Measurements from ENCODE around the gene SNAP23. TPM values are rescaled to one million over a fixed set of nuclear protein-coding genes. Genes with fewer than 3 reads are reported as not detected.

SNAP23 gene
- 16.5 to 55.9 TPM (median 18.4 TPM) in 5 replicates for total RNA-seq (2022; extraction: Qiagen RNA extraction; ENCODE audit: low read depth)

DNA sequence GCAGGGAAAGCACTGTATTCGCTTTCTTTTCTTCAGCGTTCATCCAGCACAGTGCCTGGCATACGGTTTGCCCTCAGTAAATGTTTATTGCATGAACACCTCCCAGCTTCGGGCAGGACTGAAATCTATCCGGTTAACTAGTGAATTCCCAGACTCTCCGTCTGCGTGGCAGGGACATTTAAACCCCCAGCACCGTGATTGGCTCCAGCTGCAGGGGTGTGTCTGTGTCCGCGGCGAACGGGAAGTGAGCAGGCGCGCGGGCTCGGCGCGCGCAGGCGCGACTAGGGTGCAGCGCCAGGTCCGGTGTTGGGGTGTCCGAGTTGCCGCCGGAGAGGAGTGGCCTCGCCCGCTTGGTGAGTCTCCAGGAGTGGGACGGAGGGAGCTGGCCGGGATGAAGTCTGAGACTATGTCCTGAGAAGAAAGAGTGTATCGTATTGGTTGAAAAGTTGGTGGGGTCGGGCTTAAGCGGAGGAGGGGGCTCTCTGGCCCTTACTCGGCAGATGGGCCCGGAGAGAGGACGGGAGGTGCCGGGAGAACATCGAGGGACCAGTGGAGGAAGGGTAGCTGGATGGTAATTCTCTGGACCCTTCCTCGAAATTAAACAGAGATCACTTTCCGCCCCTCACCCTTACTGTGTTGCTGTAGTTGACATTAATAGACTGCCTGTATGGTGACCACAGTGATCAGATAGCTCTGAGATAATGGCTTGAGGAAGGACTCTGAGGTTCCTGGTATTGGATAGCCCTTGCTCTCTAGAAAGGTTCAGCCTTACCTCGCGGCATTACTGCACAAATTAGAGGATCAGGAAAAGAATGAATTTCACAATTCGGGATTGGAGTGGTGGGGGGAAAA is at the start of gene SNAP23:
Gene SNAP23 (plus strand): TSS at position 274 of the 852 bp plus-strand sequence. CDS start 16,213 bp downstream, outside the sequence.

DNA sequence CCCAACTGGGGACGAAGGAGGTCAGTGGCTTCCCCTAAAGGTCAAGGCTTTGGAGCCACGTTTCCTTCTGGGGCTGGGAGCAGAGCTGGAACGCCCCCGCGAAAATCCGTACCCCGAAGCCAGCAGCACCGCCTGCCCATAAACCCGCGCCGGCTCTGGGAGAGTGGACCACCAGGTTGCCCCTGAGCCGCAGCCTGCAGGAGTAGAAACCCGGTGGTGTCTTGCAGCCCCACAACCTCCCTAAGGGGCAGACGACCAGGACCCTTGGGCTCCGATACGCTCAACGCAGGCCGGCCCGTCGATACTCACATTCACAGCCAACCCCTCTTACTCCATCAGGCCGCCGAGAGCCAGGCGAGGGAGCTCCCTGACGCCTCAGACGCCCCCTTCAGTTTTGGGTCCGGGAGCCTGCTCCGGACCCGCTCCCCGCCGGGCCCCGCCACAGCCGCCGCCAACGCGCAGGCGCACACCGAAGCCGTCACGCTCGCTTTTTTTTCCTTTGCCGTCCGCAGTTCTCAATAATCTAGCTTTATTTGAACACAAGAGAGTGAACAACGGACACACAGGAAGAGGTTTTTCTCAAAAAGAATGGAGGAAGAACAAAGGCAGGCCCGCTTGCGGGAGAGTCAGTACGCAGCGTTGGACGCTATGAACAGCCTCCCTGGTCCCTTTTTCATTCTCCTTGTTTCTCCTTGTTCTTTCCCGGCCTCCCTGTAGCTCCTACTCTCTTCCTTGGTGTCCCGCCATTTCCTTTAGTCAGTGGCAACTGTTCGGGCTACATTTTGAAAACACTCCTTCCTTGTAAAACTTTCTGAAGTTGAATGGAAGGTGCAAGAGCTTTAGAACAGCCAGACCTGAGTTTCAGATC is 4.5 kb upstream of the SNAP23 start, which contains the start of gene ZNF106:
Gene ZNF106 (minus strand): TSS at position 471 of the 868 bp plus-strand sequence. CDS start 18,852 bp downstream, outside the sequence.

DNA sequence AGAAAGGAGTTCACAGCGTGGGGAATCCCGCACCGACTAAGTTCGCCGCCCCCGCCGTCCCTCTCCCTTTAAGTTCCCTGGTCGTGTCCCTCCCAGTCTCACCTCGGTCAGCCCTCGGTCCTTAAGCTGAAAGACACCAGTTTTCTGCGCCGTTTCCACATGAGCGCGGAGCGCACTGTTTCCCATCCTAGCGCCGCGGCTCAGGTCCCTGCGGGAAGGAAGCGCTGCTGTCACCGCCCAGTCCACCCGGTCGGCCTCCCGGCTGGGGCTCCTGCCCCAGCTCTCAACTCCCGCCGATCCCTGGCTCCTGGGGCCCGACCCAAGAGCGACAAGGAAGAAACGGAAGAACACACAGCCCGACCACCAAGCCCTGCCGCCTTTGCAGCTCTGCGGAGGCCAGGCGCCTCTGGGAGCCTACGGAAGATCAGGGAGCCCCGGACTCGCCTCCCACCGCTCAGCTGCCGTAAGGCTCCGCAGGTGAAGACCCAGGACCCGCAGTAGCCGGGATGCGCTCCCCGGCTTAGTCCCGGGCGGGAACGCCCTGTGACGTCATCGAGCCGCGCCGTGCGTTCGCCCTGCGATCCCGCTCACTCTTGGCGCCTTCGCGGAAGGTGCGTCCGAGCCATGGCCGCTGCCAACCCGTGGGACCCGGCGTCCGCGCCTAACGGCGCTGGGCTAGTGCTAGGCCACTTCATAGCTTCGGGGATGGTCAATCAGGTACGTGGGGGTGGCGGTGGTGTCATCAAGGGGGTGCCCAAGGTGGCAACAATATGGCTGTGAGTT is 53.0 kb downstream of the SNAP23 start, which contains the start of the genes HAUS2 and LRRC57:
Gene HAUS2 (plus strand): TSS at position 590 of the 783 bp plus-strand sequence. CDS start 35 bp downstream, at position 625.
Gene LRRC57 (minus strand): TSS at position 545 of the 783 bp plus-strand sequence. CDS start 359 bp downstream, at position 186.

DNA sequence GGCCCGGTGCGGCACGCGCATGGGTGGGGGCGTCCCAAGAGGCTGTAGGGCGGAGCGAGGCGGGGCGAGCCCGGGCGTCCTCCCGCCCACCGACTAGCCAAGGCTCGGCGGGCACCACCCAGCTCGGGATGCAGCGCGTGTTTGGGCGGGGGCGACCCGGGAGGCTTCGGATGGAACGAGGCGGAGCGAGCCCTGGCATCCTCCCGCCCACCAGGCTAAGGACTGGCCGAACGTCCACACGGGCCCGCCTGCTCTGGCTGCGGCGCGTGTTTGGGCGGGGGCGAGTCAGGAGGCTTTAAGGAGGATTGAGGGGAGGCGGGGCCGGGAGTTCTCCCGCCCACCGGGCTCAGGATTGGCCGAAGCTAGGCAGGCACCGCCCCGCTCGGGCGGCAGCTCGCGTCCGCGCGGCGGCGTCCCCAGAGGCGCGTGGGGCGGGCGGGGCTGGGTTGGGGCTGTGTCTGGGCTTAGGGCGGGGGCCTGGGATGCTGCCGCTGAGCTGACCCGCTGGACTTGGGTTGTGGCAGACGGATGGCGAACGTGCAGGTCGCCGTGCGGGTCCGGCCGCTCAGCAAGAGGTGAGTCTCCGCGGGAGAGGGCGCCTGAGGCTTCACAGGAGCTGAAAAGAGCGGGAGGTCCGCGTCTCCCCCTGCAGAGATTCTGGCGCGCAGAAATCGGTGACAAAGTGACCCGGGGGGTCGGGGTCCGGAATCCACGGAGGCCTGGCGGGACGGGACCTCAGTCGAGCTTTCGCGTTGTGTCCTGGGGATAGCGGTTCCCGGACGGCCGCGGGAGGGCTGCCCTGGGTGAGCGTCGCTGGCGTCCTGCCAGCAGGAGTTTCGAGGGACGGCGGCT is 80.0 kb downstream of the SNAP23 start, which contains the start of gene STARD9:
Gene STARD9 (plus strand): TSS at position 419 of the 852 bp plus-strand sequence. CDS start 110 bp downstream, at position 529.

Other genes with a start within 250 kb of the SNAP23 start
- 5.6 to 11.0 TPM (median 6.8 TPM) in 5 replicates for gene GANC, start 222.4 kb upstream of the SNAP23 start, total RNA-seq (2022; extraction: Qiagen RNA extraction; ENCODE audit: low read depth)
- 23.9 to 41.2 TPM (median 26.0 TPM) in 5 replicates for gene TMEM87A, start 222.2 kb upstream of the SNAP23 start, total RNA-seq (2022; extraction: Qiagen RNA extraction; ENCODE audit: low read depth)
- 0.18 to 0.60 TPM (median 0.41 TPM) in 4 of 5 replicates, not detected in the other for gene CAPN3, start 136.1 kb upstream of the SNAP23 start, total RNA-seq (2022; extraction: Qiagen RNA extraction; ENCODE audit: low read depth)
- 6.3 to 14.4 TPM (median 10.6 TPM) in 5 replicates for gene ZNF106, start 4.5 kb upstream of the SNAP23 start, total RNA-seq (2022; extraction: Qiagen RNA extraction; ENCODE audit: low read depth)
- 8.3 to 13.9 TPM (median 12.4 TPM) in 5 replicates for gene LRRC57, start 53.2 kb downstream of the SNAP23 start, total RNA-seq (2022; extraction: Qiagen RNA extraction; ENCODE audit: low read depth)
- 17.2 to 24.3 TPM (median 19.3 TPM) in 5 replicates for gene HAUS2, start 53.2 kb downstream of the SNAP23 start, total RNA-seq (2022; extraction: Qiagen RNA extraction; ENCODE audit: low read depth)
- 1.2 to 2.2 TPM (median 1.8 TPM) in 5 replicates for gene STARD9, start 80.0 kb downstream of the SNAP23 start, total RNA-seq (2022; extraction: Qiagen RNA extraction; ENCODE audit: low read depth)
- gene CDAN1, start 241.5 kb downstream of the SNAP23 start, total RNA-seq (2022; extraction: Qiagen RNA extraction; ENCODE audit: low read depth) = 4.5 to 7.6 TPM (median 6.6 TPM) in 5 replicates

Measured in A549 treated with ZK216348 at 1 μM for 4 hours (cell line).